Left lung (tissue), 10 donors: ENCODE measurements around the gene RBM4B. TPM values are rescaled to one million over a fixed set of nuclear protein-coding genes. Genes with fewer than 3 reads are reported as not detected.

Experiments used
- ATAC-seq: fragments of 200-7000 bp; cut with Tn5 transposase; one replicate; pipeline ENCODE4 v1.9.1; 2020; ENCODE audit warnings: moderate library complexity
- DNase-seq, 4 donors: peaks; one replicate each; pipeline ENCODE4 v3.0.0-alpha.2; 2013 to 2020
- H3K27ac ChIP-seq, 2 donors: fragments of 200-600 bp; sonication (generic) in 1 of 2; one replicate each; pipeline versions ENCODE4 v1.5.0 to v1.8.0; 2020 to 2021
- H3K27me3 ChIP-seq, 2 donors: fragments of 200-600 bp; sonication (generic) in 1 of 2; one replicate each; pipeline versions ENCODE4 v1.5.0 to v1.8.0; 2020 to 2021
- H3K36me3 ChIP-seq, 2 donors: fragments of 200-600 bp; sonication (generic) in 1 of 2; one replicate each; pipeline versions ENCODE4 v1.5.0 to v1.8.0; 2020 to 2021
- H3K4me1 ChIP-seq, 2 donors: fragments of 200-600 bp; one replicate each; pipeline ENCODE4 v1.8.0; 2021
- H3K4me3 ChIP-seq, 2 donors: fragments of 200-600 bp; sonication (generic) in 1 of 2; one replicate each; pipeline versions ENCODE4 v1.5.0 to v1.8.0; 2020 to 2021; ENCODE audit warnings: mild to moderate bottlenecking in 1 of 2
- H3K9me3 ChIP-seq, 2 donors: fragments of 200-600 bp; sonication (generic) in 1 of 2; one replicate each; pipeline versions ENCODE4 v1.5.0 to v1.8.0; 2020 to 2021
- CTCF ChIP-seq, 2 donors: fragments of 200-600 bp; sonication (generic) in 1 of 2; IDR thresholded peaks; one replicate each; pipeline versions ENCODE4 v1.5.0 to v1.8.0; 2021; ENCODE audit warnings: antibody characterized with exemption in 2 of 2
- intact Hi-C, 2 donors: fragments of 100-400 bp; cut with DNase I; formaldehyde crosslinking; loops; one replicate each; pipeline versions ENCODE4 v1.11.2 to v1.14.2; 2022
- polyA plus RNA-seq, 6 donors: library from polyadenylated mRNA; unstranded; fragments of 120-200 nt; gene quantifications; one replicate each; pipeline ENCODE4 v1.2.1, GENCODE V29; 2013; ENCODE audit not compliant: insufficient read length in 6 of 6
- total RNA-seq, 2 donors: library from RNA; stranded (reverse); fragmentation: NEBNext Ultra II Directional; extraction: Animal tissue kit (Norgen Biotek cat#: 25700); gene quantifications; one replicate each; pipeline ENCODE4 v1.2.1, GENCODE V29; 2021
- donor health status: DM: no; HTN: yes; CAD: no.
- donor health status: DM: no; HTN: no; CAD: no.

The RBM4B gene
- total and polyA plus RNA-seq, 8 donors, result 15.8 to 78.9 (median 71.0) TPM

- Histone ChIP-seq H3K4me1 (peaks cover 0 to 4% of the 10 kb centered on the region in 2 donors), H3K27me3 (peaks cover 0 to 28% of the 10 kb centered on the region in 2 donors), H3K27ac (no peak overlapping the region), H3K36me3 (no peaks in the 10 kb centered on the region), H3K9me3 (no peaks in the 10 kb centered on the region), H3K4me3 (no peak overlapping the region)
- DNase-seq (no peak), ATAC-seq (no peak)
- intact Hi-C loops, result no loop called here
- no peak for TF ChIP-seq CTCF (IDR thresholded peaks at IDR 0.05)
These were observed 41.6 kb upstream of the RBM4B start for GRCh38 chr11:66719111-66719872.

- intact Hi-C loops, result no loop called here
- Histone ChIP-seq H3K4me3 (no peak overlapping the region), H3K36me3 (no peaks in the 10 kb centered on the region), H3K9me3 (no peaks in the 10 kb centered on the region), H3K27me3 (peaks cover 0 to 19% of the 10 kb centered on the region in 2 donors), H3K4me1 (peaks cover 0 to 4% of the 10 kb centered on the region in 2 donors), H3K27ac (no peak overlapping the region)
- TF ChIP-seq CTCF (IDR thresholded peaks at IDR 0.05), result peak in 1 of 2 donors; percentile 16
- peak in 3 of 4 donors; percentile 28 to 76 (median 62) for DNase-seq
- peak; percentile 90 for ATAC-seq
These were observed 40.8 kb upstream of the RBM4B start for GRCh38 chr11:66718320-66718971.

GRCh38 chr11:66717925-66718319 is 40.2 kb upstream of the RBM4B start:
- H3K36me3 ChIP-seq, result no peaks in the 10 kb centered on the region
- intact Hi-C loops, result no loop called here
- peaks cover 0 to 4% of the 10 kb centered on the region in 2 donors for H3K4me1 ChIP-seq
- no peak overlapping the region for H3K27ac ChIP-seq
- TF ChIP-seq CTCF (IDR thresholded peaks at IDR 0.05), result no peak
- peaks cover 0 to 19% of the 10 kb centered on the region in 2 donors for H3K27me3 ChIP-seq
- ATAC-seq (peak; percentile 2), DNase-seq (no peak)
- H3K4me3 ChIP-seq, result no peak overlapping the region
- H3K9me3 ChIP-seq, result no peaks in the 10 kb centered on the region

- no peak overlapping the region for H3K27ac ChIP-seq
- peaks cover 0 to 4% of the 10 kb centered on the region in 2 donors for H3K4me1 ChIP-seq
- intact Hi-C loops, result no loop called here
- no peaks in the 10 kb centered on the region for H3K36me3 ChIP-seq
- no peaks in the 10 kb centered on the region for H3K9me3 ChIP-seq
- DNase-seq, result no peak
- H3K4me3 ChIP-seq, result no peak overlapping the region
- no peak for TF ChIP-seq CTCF (IDR thresholded peaks at IDR 0.05)
- H3K27me3 ChIP-seq, result peaks cover 0 to 19% of the 10 kb centered on the region in 2 donors
- ATAC-seq, result no peak
These were observed 39.3 kb upstream of the RBM4B start for GRCh38 chr11:66716996-66717395.

GRCh38 chr11:66715346-66716085 is 37.8 kb upstream of the RBM4B start:
- no peaks in the 10 kb centered on the region for H3K9me3 ChIP-seq
- TF ChIP-seq CTCF (IDR thresholded peaks at IDR 0.05), result no peak
- intact Hi-C loops, result no loop called here
- ATAC-seq (no peak), DNase-seq (no peak)
- peaks cover 0 to 4% of the 10 kb centered on the region in 2 donors for H3K4me1 ChIP-seq
- H3K27ac ChIP-seq, result no peak overlapping the region
- H3K27me3 ChIP-seq, result peaks cover 0 to 19% of the 10 kb centered on the region in 2 donors
- no peaks in the 10 kb centered on the region for H3K36me3 ChIP-seq
- H3K4me3 ChIP-seq, result no peak overlapping the region
